ENCODE results near the gene PDGFB.

Gene PDGFB

GRCh38 chr22:39276440-39277141, 31.8 kb upstream of the PDGFB start:
- no peak for FAIRE-seq

- no peak for FAIRE-seq
These were observed 31.1 kb upstream of the PDGFB start for GRCh38 chr22:39275814-39276439.

GRCh38 chr22:39273950-39274887, 29.4 kb upstream of the PDGFB start:
- FAIRE-seq = no peak

- FAIRE-seq = no peak
These were observed 26.0 kb upstream of the PDGFB start for GRCh38 chr22:39270792-39271191.

- no peak for FAIRE-seq
These were observed 25.5 kb upstream of the PDGFB start for GRCh38 chr22:39270280-39270679.

- no peak for FAIRE-seq
These were observed 24.5 kb upstream of the PDGFB start for GRCh38 chr22:39269095-39269790.

GRCh38 chr22:39268645-39269044, 23.9 kb upstream of the PDGFB start:
- FAIRE-seq = no peak

GRCh38 chr22:39267974-39268373, 23.2 kb upstream of the PDGFB start:
- no peak for FAIRE-seq

- FAIRE-seq = no peak
These were observed 21.7 kb upstream of the PDGFB start for GRCh38 chr22:39266398-39267030.

- FAIRE-seq = no peak
These were observed 20.5 kb upstream of the PDGFB start for GRCh38 chr22:39265143-39265886.

GRCh38 chr22:39264349-39265038, 19.7 kb upstream of the PDGFB start:
- FAIRE-seq = no peak

GRCh38 chr22:39263626-39264348, 19.0 kb upstream of the PDGFB start:
- FAIRE-seq = no peak

GRCh38 chr22:39259666-39260065, 14.9 kb upstream of the PDGFB start:
- FAIRE-seq = no peak

- no peak for FAIRE-seq
These were observed 13.2 kb upstream of the PDGFB start for GRCh38 chr22:39257901-39258475.

GRCh38 chr22:39256979-39257378, 12.2 kb upstream of the PDGFB start:
- no peak for FAIRE-seq

- FAIRE-seq = no peak
These were observed 11.4 kb upstream of the PDGFB start for GRCh38 chr22:39256186-39256552.

- no peak for FAIRE-seq
These were observed 10.8 kb upstream of the PDGFB start for GRCh38 chr22:39255449-39256185.

GRCh38 chr22:39254789-39255298, 10.1 kb upstream of the PDGFB start:
- FAIRE-seq = no peak

GRCh38 chr22:39254122-39254521, 9.3 kb upstream of the PDGFB start:
- no peak for FAIRE-seq
